H1 (cell line): ENCODE measurements around the gene CTNNBL1. TPM values are rescaled to one million over a fixed set of nuclear protein-coding genes. Genes with fewer than 3 reads are reported as not detected.

Experiments used
- CTCF ChIA-PET: fragments of 300-600 bp; sonication (Branson Sonifier 250); formaldehyde crosslinking; loops from one replicate; lab custom pipeline; 2021; ENCODE audit not compliant: partially characterized antibody; lab: Charles Lee
- POLR2A ChIA-PET: fragments of 300-600 bp; sonication (Branson Sonifier 250); formaldehyde crosslinking; loops from one replicate; lab custom pipeline; 2021; ENCODE audit warnings: inconsistent platforms; ENCODE audit not compliant: partially characterized antibody; lab: Charles Lee
- DNase-seq, 2 experiments: peaks; one replicate each; pipeline versions ENCODE4 v3.0.0 to v3.0.0-alpha.2; 2010 to 2022; ENCODE audit warnings: low spot score in 2 of 2, low read depth in 1 of 2, mixed read lengths in 1 of 2
- FAIRE-seq: peaks from 2 replicates; lab custom pipeline; 2011; peaks lifted over from hg19 to GRCh38; lab: Jason Lieb, UNC
- H2AFZ ChIP-seq: 2 replicates; pipeline ENCODE4 v1.8.1; 2012; ENCODE audit warnings: low read length, inconsistent platforms
- H2AK5ac ChIP-seq: 2 replicates; pipeline ENCODE4 v1.6.1; 2013; ENCODE audit warnings: low read depth, low read length
- H2BK120ac ChIP-seq: replicated peaks from 2 replicates; pipeline ENCODE3; 2013; ENCODE audit warnings: low read depth, low read length, inconsistent platforms
- H2BK12ac ChIP-seq: 2 replicates; pipeline ENCODE4 v1.6.1; 2013; ENCODE audit warnings: low read depth, low read length
- H2BK15ac ChIP-seq: 2 replicates; pipeline ENCODE4 v1.6.1; 2013; ENCODE audit warnings: low read length
- H2BK20ac ChIP-seq: 2 replicates; pipeline ENCODE4 v1.6.1; 2013; ENCODE audit warnings: low read length
- H2BK5ac ChIP-seq: 2 replicates; pipeline ENCODE4 v1.6.1; 2013; ENCODE audit warnings: low read depth, low read length
- H3K14ac ChIP-seq: 2 replicates; pipeline ENCODE4 v1.6.1; 2013; ENCODE audit warnings: inconsistent platforms; ENCODE audit not compliant: insufficient read length
- H3K18ac ChIP-seq: 2 replicates; pipeline ENCODE4 v1.6.1; 2013; ENCODE audit warnings: low read length; ENCODE audit errors: extremely low read depth
- H3K23ac ChIP-seq: 2 replicates; pipeline ENCODE4 v1.6.1; 2013; ENCODE audit warnings: inconsistent platforms; ENCODE audit not compliant: insufficient read length
- H3K23me2 ChIP-seq: 2 replicates; pipeline ENCODE4 v1.6.1; 2013; ENCODE audit warnings: low read depth, low read length
- H3K27ac ChIP-seq: 2 replicates; pipeline ENCODE4 v1.6.1; 2011; ENCODE audit warnings: low read depth, low read length, inconsistent platforms
- H3K27me3 ChIP-seq, 4 experiments: replicated peaks in 1 of 4; 1 replicate in 1 of 4; 2 replicates in 3 of 4; pipeline versions ENCODE4 v1.6.1 to v1.8.1; 2011 to 2013; ENCODE audit warnings: low read length in 3 of 4, mild to moderate bottlenecking in 3 of 4, inconsistent platforms in 2 of 4, mixed read lengths in 2 of 4, moderate library complexity in 1 of 4; ENCODE audit not compliant: control insufficient read depth in 3 of 4, insufficient read depth in 3 of 4; ENCODE audit errors: extremely low read depth in 1 of 4
- H3K36me3 ChIP-seq, 4 experiments: 2 replicates each; pipeline versions ENCODE4 v1.6.1 to v1.8.1; 2011 to 2013; ENCODE audit warnings: mild to moderate bottlenecking in 4 of 4, low read length in 3 of 4, moderate library complexity in 2 of 4, control low read depth in 1 of 4, inconsistent platforms in 1 of 4; ENCODE audit not compliant: insufficient read depth in 4 of 4, control insufficient read depth in 2 of 4
- H3K4ac ChIP-seq: replicated peaks from 2 replicates; pipeline ENCODE3; 2013; ENCODE audit warnings: low read length, low read depth, mixed read lengths, inconsistent platforms; ENCODE audit not compliant: insufficient read length
- H3K4me1 ChIP-seq, 4 experiments: replicated peaks in 1 of 4; 1 replicate in 1 of 4; 2 replicates in 3 of 4; pipeline versions ENCODE4 v1.6.1 to v1.8.1; 2011 to 2013; ENCODE audit warnings: low read length in 3 of 4, inconsistent platforms in 2 of 4, mixed read lengths in 1 of 4; ENCODE audit not compliant: insufficient read depth in 4 of 4, control insufficient read depth in 3 of 4
- H3K4me2 ChIP-seq, 2 experiments: 2 replicates each; pipeline versions ENCODE4 v1.6.1 to v1.8.1; 2011 to 2013; ENCODE audit warnings: low read depth in 2 of 2, low read length in 2 of 2, control low read depth in 1 of 2, inconsistent platforms in 1 of 2, mild to moderate bottlenecking in 1 of 2; ENCODE audit not compliant: insufficient read depth in 1 of 2
- H3K4me3 ChIP-seq, 4 experiments: fragments of 200-600, 300-600 bp in 1 of 4; sonication (generic), shearing (Covaris generic), sonication (Bioruptor Twin) in 1 of 4; 2 replicates each; pipeline versions ENCODE4 v1.5.1 to v1.8.1; 2011 to 2016; ENCODE audit warnings: low read length in 4 of 4, low read depth in 3 of 4, control low read depth in 2 of 4, inconsistent platforms in 2 of 4, mild to moderate bottlenecking in 2 of 4, mixed read lengths in 1 of 4, moderate library complexity in 1 of 4; ENCODE audit not compliant: insufficient read depth in 2 of 4; ENCODE audit errors: extremely low read depth in 1 of 4
- H3K56ac ChIP-seq: replicated peaks from 2 replicates; pipeline ENCODE3; 2013; ENCODE audit warnings: low read depth, mild to moderate bottlenecking, mixed read lengths, low read length, inconsistent platforms; ENCODE audit not compliant: insufficient read length
- H3K79me1 ChIP-seq: 2 replicates; pipeline ENCODE4 v1.6.1; 2013; ENCODE audit warnings: low read depth, low read length, control low read depth
- H3K79me2 ChIP-seq, 2 experiments: 2 replicates each; pipeline versions ENCODE4 v1.6.1 to v1.8.1; 2012 to 2013; ENCODE audit warnings: low read length in 2 of 2, mild to moderate bottlenecking in 2 of 2, inconsistent platforms in 1 of 2; ENCODE audit not compliant: insufficient read depth in 2 of 2, control insufficient read depth in 1 of 2
- H3K9ac ChIP-seq, 4 experiments: replicated peaks in 1 of 4; 1 replicate in 1 of 4; 2 replicates in 3 of 4; pipeline versions ENCODE4 v1.6.1 to v1.8.1; 2011 to 2013; ENCODE audit warnings: low read depth in 3 of 4, low read length in 3 of 4, control low read depth in 2 of 4, mild to moderate bottlenecking in 2 of 4, moderate library complexity in 2 of 4, inconsistent platforms in 1 of 4; ENCODE audit errors: extremely low read depth in 1 of 4
- H3K9me3 ChIP-seq, 2 experiments: 2 replicates each; pipeline versions ENCODE4 v1.6.1 to v1.8.1; 2012 to 2013; ENCODE audit warnings: mild to moderate bottlenecking in 2 of 2, moderate library complexity in 2 of 2, control low read depth in 1 of 2, inconsistent platforms in 1 of 2, low read depth in 1 of 2, low read length in 1 of 2, mixed read lengths in 1 of 2; ENCODE audit not compliant: insufficient read depth in 2 of 2
- H4K20me1 ChIP-seq, 2 experiments: replicated peaks in 1 of 2; 2 replicates each; pipeline versions ENCODE3 to v1.8.1; 2011 to 2013; ENCODE audit warnings: inconsistent platforms in 2 of 2, low read length in 2 of 2, mild to moderate bottlenecking in 1 of 2; ENCODE audit not compliant: insufficient read depth in 2 of 2, control insufficient read depth in 1 of 2
- H4K5ac ChIP-seq: 2 replicates; pipeline ENCODE4 v1.6.1; 2013; ENCODE audit warnings: low read length, low read depth, mixed read lengths, inconsistent platforms; ENCODE audit not compliant: insufficient read length
- H4K8ac ChIP-seq: 2 replicates; pipeline ENCODE4 v1.8.0; 2013; ENCODE audit warnings: mild to moderate bottlenecking, moderate library complexity, low read length, inconsistent platforms; ENCODE audit not compliant: insufficient read depth; ENCODE audit errors: extremely low read depth
- H4K91ac ChIP-seq: replicated peaks from 2 replicates; pipeline ENCODE3; 2013; ENCODE audit warnings: low read length, mixed read lengths, inconsistent platforms; ENCODE audit not compliant: insufficient read length
- CBX8 ChIP-seq: fragments of 300-800, 300-1000 bp; sonication (generic); IDR thresholded peaks from 2 replicates; pipeline ENCODE4 v1.7.1; 2016; ENCODE audit warnings: low read depth, low read length, borderline replicate concordance
- CREB1 ChIP-seq: IDR thresholded peaks from 2 replicates; pipeline ENCODE4 v1.6.1; 2012; ENCODE audit warnings: inconsistent platforms
- GABPA ChIP-seq: IDR thresholded peaks from 2 replicates; pipeline ENCODE4 v1.6.1; 2011; ENCODE audit warnings: mild to moderate bottlenecking, low read length, moderate library complexity, borderline replicate concordance; ENCODE audit not compliant: insufficient read depth
- SAP30 ChIP-seq: fragments of 300-600 bp; sonication (generic); IDR thresholded peaks from 2 replicates; pipeline ENCODE4 v1.7.1; 2012; ENCODE audit warnings: low read length, moderate library complexity, mild to moderate bottlenecking, inconsistent platforms; ENCODE audit not compliant: insufficient read depth, insufficient replicate concordance
- SIRT6 ChIP-seq: IDR thresholded peaks from one replicate; pipeline ENCODE4 v1.7.1; 2012; ENCODE audit warnings: low read length, inconsistent platforms
- WGBS, 2 experiments: shearing (Covaris generic) in 1 of 2; methylation state at CpG; one replicate each; pipeline versions ENCODE4 v1.1.6 to v1.1.7; 2013 to 2015; ENCODE audit warnings: low lambda C conversion rate in 2 of 2, mixed read lengths in 2 of 2, inconsistent platforms in 1 of 2, low coverage in 1 of 2, missing lambda C conversion rate in 1 of 2; ENCODE audit not compliant: insufficient replicate concordance in 2 of 2, insufficient coverage in 1 of 2, insufficient read length in 1 of 2; ENCODE audit errors: extremely low coverage in 1 of 2, missing lambda C conversion rate in 1 of 2; 5-methylcytosine and 5-hydroxymethylcytosine counted together
- polyA plus RNA-seq, 7 experiments: library from polyadenylated mRNA; depleted of rRNA in 3 of 7; stranded (reverse) in 5 of 7; unstranded in 2 of 7; fragments of >200 nt in 5 of 7; fragments of 200-250 nt in 2 of 7; gene quantifications; 1 replicate in 5 of 7; 2 replicates in 1 of 7; 4 replicates in 1 of 7; pipeline versions ENCODE4 v1.2.1 to v1.2.3, GENCODE V29; 2011 to 2013; ENCODE audit warnings: missing spikeins in 2 of 7, mixed read lengths in 2 of 7
- total RNA-seq: library from RNA; stranded (reverse); fragmentation: NEBNext Ultra II Directional; extraction: Animal tissue kit (Norgen Biotek cat#: 25700); gene quantifications from 2 replicates; pipeline ENCODE4 v1.2.1, GENCODE V29; 2021

The CTNNBL1 gene
- total and polyA plus RNA-seq, 2 of the 8 experiments (the other 6 are each of a cell fraction or from before 2014, with no cell fraction given) = 19.6 to 81.6 TPM

GRCh38 chr20:37692459-37693166 lies 1.2 kb upstream of the CTNNBL1 start:
- ChIA-PET CTCF (interaction anchor here (0.6 to 1.7 kb wide), 2 partner anchors 128 to 424 kb away, joined by 4 to 5 read pairs; no protein-coding TSS in a partner anchor), POLR2A (no interaction called here)
- Histone ChIP-seq H2BK20ac (no peak overlapping the region), H3K23me2 (peaks cover 8% of the 10 kb centered on the region), H3K9ac (no peak overlapping the region), H2AFZ (no peak overlapping the region), H3K4me3 (no peak overlapping the region), H3K36me3 (no peaks in the 10 kb centered on the region), H3K9me3 (no peaks in the 10 kb centered on the region), H3K4me1 (peaks cover 0 to 4% (median 3%) of the 10 kb centered on the region in 4 experiments; a peak in 2 of 7 replicates), H4K91ac (no peak overlapping the region), H4K8ac (no peak overlapping the region), H3K79me2 (peaks cover 11 to 25% of the 10 kb centered on the region in 2 experiments; a peak in 3 of 4 replicates), H2BK5ac (no peak overlapping the region), H3K56ac (no peak overlapping the region), H2BK12ac (no peak overlapping the region), H3K14ac (no peak overlapping the region), H3K27ac (no peak overlapping the region), H4K20me1 (peaks cover 0 to 4% of the 10 kb centered on the region in 2 experiments), H2BK15ac (no peak overlapping the region), H3K4ac (no peak overlapping the region), H3K79me1 (peaks cover 9% of the 10 kb centered on the region), H3K23ac (no peak overlapping the region), H2BK120ac (no peak overlapping the region), H3K18ac (no peak overlapping the region), H2AK5ac (no peak overlapping the region), H3K27me3 (no peaks in the 10 kb centered on the region), H4K5ac (no peak overlapping the region), H3K4me2 (peak overlapping the region in 1 of 2 experiments; percentile 88; a peak in 1 of 4 replicates)
- 86% methylated on average over 8 of the region's 8 CpGs; no CpG with 5 or more reads in 1 of the 2 experiments for WGBS, 2 experiments
- FAIRE-seq (no peak), DNase-seq (no peak)
- no peak for TF ChIP-seq CREB1
- TF ChIP-seq CBX8 = no peak
- TF ChIP-seq SIRT6 = no peak
- no peak for TF ChIP-seq GABPA
- no peak for TF ChIP-seq SAP30
